ENCODE results near the gene CTXND1.

- TF ChIP-seq CTCF (tag by site-specific recombination; IDR thresholded peaks at IDR 0.05) = no peak
- no peak for TF ChIP-seq TSHZ1 (tag by site-specific recombination; IDR thresholded peaks at IDR 0.05; ENCODE audit: borderline replicate concordance)
- TF ChIP-seq KLF16 (tag by site-specific recombination; IDR thresholded peaks at IDR 0.05) = no peak
- TF ChIP-seq SETDB1 (IDR thresholded peaks at IDR 0.05; ENCODE audit: insufficient read length, low read length) = no peak
- TF ChIP-seq PRDM10 (tag by site-specific recombination; IDR thresholded peaks at IDR 0.05) = no peak
- no peak for TF ChIP-seq RBAK (tag by site-specific recombination; IDR thresholded peaks at IDR 0.05)
- TF ChIP-seq PBX3 (CRISPR knock-in tag; IDR thresholded peaks at IDR 0.05) = no peak
Observed at GRCh38 chr15:80180986-80181385, 71.0 kb downstream of the CTXND1 start.

All from HEK293 (cell line).